Measurements from ENCODE around the gene COL23A1. TPM values are rescaled to one million over a fixed set of nuclear protein-coding genes. Genes with fewer than 3 reads are reported as not detected.

COL23A1 gene
- total RNA-seq, 1 experiment from 2014 or later = not detected

DNA sequence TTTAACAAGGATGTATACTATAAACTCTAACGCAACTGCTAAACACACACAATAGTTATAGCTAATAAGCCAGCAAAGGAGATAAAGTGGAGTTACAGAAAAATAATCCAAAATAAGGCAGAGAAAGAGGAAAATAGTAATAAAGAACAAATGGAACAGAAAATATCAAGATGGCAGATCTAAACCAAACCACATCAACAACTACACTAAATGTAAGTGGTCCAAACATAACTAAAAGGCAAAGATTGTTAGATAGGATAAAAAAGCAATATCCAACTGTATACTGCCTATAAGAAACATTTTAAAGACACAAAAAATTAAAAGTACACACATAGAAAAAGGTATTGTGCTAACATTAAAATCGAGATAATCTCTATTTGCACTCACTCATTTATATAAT lies 5.6 kb upstream of the COL23A1 start:
- intact Hi-C loops (cut with micrococcal nuclease; ENCODE audit: unreplicated experiment) = no loop called here
- no peak for DNase-seq (ENCODE audit: low spot score)
- Histone ChIP-seq H3K9me3 (ENCODE audit: low read depth, low read length, poor library complexity, severe bottlenecking) (peaks cover 10% of the 10 kb centered on the region), H3K4me1 (ENCODE audit: insufficient read depth, low read length, poor library complexity, severe bottlenecking) (no peaks in the 10 kb centered on the region), H3K4me3 (ENCODE audit: low read depth, low read length, poor library complexity, severe bottlenecking) (no peak overlapping the region), H3K36me3 (ENCODE audit: insufficient read depth, low read length, poor library complexity, severe bottlenecking) (peaks cover 14% of the 10 kb centered on the region), H3K27me3 (replicated peaks; ENCODE audit: insufficient read depth, low read depth, low read length, poor library complexity) (no peaks in the 10 kb centered on the region), H3K27ac (ENCODE audit: low read depth, low read length, poor library complexity, severe bottlenecking) (no peak overlapping the region)
- BruUV-seq (replicated peaks) = no TSS peak
- TF ChIP-seq EZH2 (IDR thresholded peaks at IDR 0.05; ENCODE audit: borderline replicate concordance, low read depth, low read length, poor library complexity, severe bottlenecking) (no peak), CTCF (conservative IDR thresholded peaks at IDR 0.05; ENCODE audit: low read depth, low read length) (no peak)
- ChIA-PET CTCF (no interaction called here), POLR2A (ENCODE audit: low non-redundant PET) (no interaction called here)

DNA sequence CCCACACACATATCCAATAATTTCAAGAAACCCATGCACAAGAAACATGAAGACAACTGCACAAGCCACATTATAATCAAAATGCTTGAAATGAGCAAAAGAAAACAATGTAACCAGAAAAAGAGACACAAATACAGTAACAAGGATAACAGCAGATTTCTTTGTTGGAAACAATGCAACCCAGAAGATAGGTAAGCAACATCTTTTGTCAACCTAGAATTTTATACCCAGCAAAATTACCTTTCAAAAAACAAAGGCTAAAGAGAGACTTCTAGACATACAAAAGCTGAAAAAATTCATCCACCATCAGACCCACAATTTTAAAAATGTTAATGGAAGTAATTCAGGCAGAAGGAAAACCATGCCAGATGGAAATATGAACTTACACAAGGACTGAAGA lies 5.0 kb upstream of the COL23A1 start:
- ChIA-PET POLR2A (ENCODE audit: low non-redundant PET) (no interaction called here), CTCF (no interaction called here)
- TF ChIP-seq CTCF (conservative IDR thresholded peaks at IDR 0.05; ENCODE audit: low read depth, low read length) (no peak), EZH2 (IDR thresholded peaks at IDR 0.05; ENCODE audit: borderline replicate concordance, low read depth, low read length, poor library complexity, severe bottlenecking) (no peak)
- no peak overlapping the region for H3K27ac ChIP-seq (ENCODE audit: low read depth, low read length, poor library complexity, severe bottlenecking)
- peaks cover 9% of the 10 kb centered on the region for H3K36me3 ChIP-seq (ENCODE audit: insufficient read depth, low read length, poor library complexity, severe bottlenecking)
- no peaks in the 10 kb centered on the region for H3K4me1 ChIP-seq (ENCODE audit: insufficient read depth, low read length, poor library complexity, severe bottlenecking)
- no peak for DNase-seq (ENCODE audit: low spot score)
- intact Hi-C loops (cut with micrococcal nuclease; ENCODE audit: unreplicated experiment) = no loop called here
- H3K27me3 ChIP-seq (replicated peaks; ENCODE audit: insufficient read depth, low read depth, low read length, poor library complexity) = no peaks in the 10 kb centered on the region
- no TSS peak for BruUV-seq (replicated peaks)
- no peak overlapping the region for H3K4me3 ChIP-seq (ENCODE audit: low read depth, low read length, poor library complexity, severe bottlenecking)
- peaks cover 10% of the 10 kb centered on the region for H3K9me3 ChIP-seq (ENCODE audit: low read depth, low read length, poor library complexity, severe bottlenecking)

- H3K27me3 ChIP-seq (replicated peaks; ENCODE audit: insufficient read depth, low read depth, low read length, poor library complexity) = no peaks in the 10 kb centered on the region
- H3K27ac ChIP-seq (ENCODE audit: low read depth, low read length, poor library complexity, severe bottlenecking) = no peak overlapping the region
- BruUV-seq (replicated peaks) = no TSS peak
- ChIA-PET POLR2A (ENCODE audit: low non-redundant PET) (no interaction called here), CTCF (no interaction called here)
- peak overlapping the region; percentile 51 for H3K4me3 ChIP-seq (ENCODE audit: low read depth, low read length, poor library complexity, severe bottlenecking)
- H3K4me1 ChIP-seq (ENCODE audit: insufficient read depth, low read length, poor library complexity, severe bottlenecking) = peaks cover 13% of the 10 kb centered on the region
- H3K36me3 ChIP-seq (ENCODE audit: insufficient read depth, low read length, poor library complexity, severe bottlenecking) = no peaks in the 10 kb centered on the region
- TF ChIP-seq CTCF (conservative IDR thresholded peaks at IDR 0.05; ENCODE audit: low read depth, low read length) = no peak
- TF ChIP-seq EZH2 (IDR thresholded peaks at IDR 0.05; ENCODE audit: borderline replicate concordance, low read depth, low read length, poor library complexity, severe bottlenecking) = no peak
- DNase-seq (ENCODE audit: low spot score) = no peak
- intact Hi-C loops (cut with micrococcal nuclease; ENCODE audit: unreplicated experiment) = loop anchor here (2.0 kb wide), 1 partner anchor 310 kb away; no protein-coding TSS in a partner anchor
- peaks cover 7% of the 10 kb centered on the region for H3K9me3 ChIP-seq (ENCODE audit: low read depth, low read length, poor library complexity, severe bottlenecking)
Observed at GRCh38 chr5:178590924-178591423, 781 bp upstream of the COL23A1 start.
